ENCODE data around the gene VAPB. TPM values are rescaled to one million over a fixed set of nuclear protein-coding genes. Genes with fewer than 3 reads are reported as not detected.
A peak's percentile ranks its signal among the peaks of the same experiment; 100 is the strongest.

Gene VAPB
- polyA plus RNA-seq, 3 donors = 8.5 to 14.3 (median 10.1) TPM

DNA sequence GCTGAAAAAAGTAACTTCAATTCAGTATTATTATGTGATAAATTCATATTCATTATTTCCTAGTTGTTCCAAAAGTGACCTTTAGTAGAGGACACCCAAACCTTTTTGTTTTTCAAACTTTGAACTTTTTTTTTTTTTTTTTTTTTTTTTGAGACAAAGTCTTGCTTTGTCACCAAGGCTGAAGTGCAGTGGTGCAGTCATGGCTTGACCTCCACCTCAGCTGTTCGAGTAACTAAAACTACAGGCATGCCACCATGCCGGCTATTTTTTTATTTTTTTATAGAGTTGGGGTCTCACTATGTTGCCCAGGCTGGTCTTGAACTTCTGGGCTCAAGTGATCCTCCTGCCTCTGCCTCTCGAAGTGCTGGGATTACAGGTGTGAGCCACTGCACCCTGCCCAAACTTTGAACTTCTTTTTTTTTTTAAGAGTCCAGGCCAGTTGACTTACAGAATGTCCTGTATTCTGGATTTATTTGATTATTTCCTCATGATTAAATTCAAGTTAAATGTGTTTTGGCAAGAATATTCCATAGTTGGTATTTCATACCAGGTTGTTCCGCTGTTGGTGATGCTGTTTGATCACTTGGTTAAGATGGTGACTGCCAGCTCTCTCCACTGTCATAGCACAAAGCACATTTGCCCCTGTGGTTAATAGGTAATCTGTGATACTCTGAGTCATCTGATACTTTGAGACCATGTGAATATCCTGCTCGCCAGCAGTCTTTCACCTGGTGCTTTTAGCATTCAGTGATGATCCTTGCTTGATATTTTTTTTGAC, 48.0 kb downstream of the VAPB start:
- Histone ChIP-seq H2AFZ (ENCODE audit: insufficient read depth, low read depth, low read length, poor library complexity, severe bottlenecking) (no peak overlapping the region), H4K20me1 (ENCODE audit: insufficient read depth, low read length) (peaks cover 74% of the 10 kb centered on the region), H3K27ac (ENCODE audit: low read depth in 1 of 2, low read length in 2 of 2) (no peak overlapping the region), H3K9me3 (replicated peaks in 1 of 2; ENCODE audit: control insufficient read depth in 1 of 2, insufficient read depth in 1 of 2, low read length in 2 of 2) (no peaks in the 10 kb centered on the region), H3K4me3 (replicated peaks in 1 of 3; ENCODE audit: low read depth in 2 of 3, low read length in 3 of 3) (no peak overlapping the region), H3K9ac (ENCODE audit: insufficient read depth, low read length, poor library complexity, severe bottlenecking) (no peak overlapping the region), H3K36me3 (replicated peaks in 1 of 2; ENCODE audit: control insufficient read depth in 1 of 2, insufficient read depth in 2 of 2, low read length in 2 of 2) (peaks cover 27 to 85% of the 10 kb centered on the region in 2 donors), H3K27me3 (ENCODE audit: control insufficient read depth in 2 of 2, insufficient read depth in 2 of 2, low read length in 2 of 2) (no peaks in the 10 kb centered on the region), H3K4me2 (replicated peaks; ENCODE audit: extremely low read depth, low read length, poor library complexity, severe bottlenecking) (no peak overlapping the region), H3K79me2 (ENCODE audit: insufficient read depth, low read length) (peaks cover 54% of the 10 kb centered on the region), H3K4me1 (ENCODE audit: control insufficient read depth in 1 of 2, insufficient read depth in 2 of 2, low read length in 2 of 2) (no peaks in the 10 kb centered on the region)
- Mint-ChIP-seq H3K9me3 (no peaks in the 10 kb centered on the region), H3K27me3 (ENCODE audit: low read depth in 3 of 3) (no peaks in the 10 kb centered on the region), H3K27ac (no peak overlapping the region), H3K36me3 (peaks cover 54 to 70% of the 10 kb centered on the region in 2 donors), H3K4me3 (no peak overlapping the region), H3K4me1 (peaks cover 8% of the 10 kb centered on the region)
- intact Hi-C loops (cut with micrococcal nuclease) = no loop called here
- no peak for DNase-seq
- TF ChIP-seq, protein P1, sequence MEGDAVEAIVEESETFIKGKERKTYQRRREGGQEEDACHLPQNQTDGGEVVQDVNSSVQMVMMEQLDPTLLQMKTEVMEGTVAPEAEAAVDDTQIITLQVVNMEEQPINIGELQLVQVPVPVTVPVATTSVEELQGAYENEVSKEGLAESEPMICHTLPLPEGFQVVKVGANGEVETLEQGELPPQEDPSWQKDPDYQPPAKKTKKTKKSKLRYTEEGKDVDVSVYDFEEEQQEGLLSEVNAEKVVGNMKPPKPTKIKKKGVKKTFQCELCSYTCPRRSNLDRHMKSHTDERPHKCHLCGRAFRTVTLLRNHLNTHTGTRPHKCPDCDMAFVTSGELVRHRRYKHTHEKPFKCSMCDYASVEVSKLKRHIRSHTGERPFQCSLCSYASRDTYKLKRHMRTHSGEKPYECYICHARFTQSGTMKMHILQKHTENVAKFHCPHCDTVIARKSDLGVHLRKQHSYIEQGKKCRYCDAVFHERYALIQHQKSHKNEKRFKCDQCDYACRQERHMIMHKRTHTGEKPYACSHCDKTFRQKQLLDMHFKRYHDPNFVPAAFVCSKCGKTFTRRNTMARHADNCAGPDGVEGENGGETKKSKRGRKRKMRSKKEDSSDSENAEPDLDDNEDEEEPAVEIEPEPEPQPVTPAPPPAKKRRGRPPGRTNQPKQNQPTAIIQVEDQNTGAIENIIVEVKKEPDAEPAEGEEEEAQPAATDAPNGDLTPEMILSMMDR (IDR thresholded peaks at IDR 0.05) = no peak
- WGBS (ENCODE audit: insufficient coverage) = 100% methylated on average over 1 of the region's 5 CpGs

DNA sequence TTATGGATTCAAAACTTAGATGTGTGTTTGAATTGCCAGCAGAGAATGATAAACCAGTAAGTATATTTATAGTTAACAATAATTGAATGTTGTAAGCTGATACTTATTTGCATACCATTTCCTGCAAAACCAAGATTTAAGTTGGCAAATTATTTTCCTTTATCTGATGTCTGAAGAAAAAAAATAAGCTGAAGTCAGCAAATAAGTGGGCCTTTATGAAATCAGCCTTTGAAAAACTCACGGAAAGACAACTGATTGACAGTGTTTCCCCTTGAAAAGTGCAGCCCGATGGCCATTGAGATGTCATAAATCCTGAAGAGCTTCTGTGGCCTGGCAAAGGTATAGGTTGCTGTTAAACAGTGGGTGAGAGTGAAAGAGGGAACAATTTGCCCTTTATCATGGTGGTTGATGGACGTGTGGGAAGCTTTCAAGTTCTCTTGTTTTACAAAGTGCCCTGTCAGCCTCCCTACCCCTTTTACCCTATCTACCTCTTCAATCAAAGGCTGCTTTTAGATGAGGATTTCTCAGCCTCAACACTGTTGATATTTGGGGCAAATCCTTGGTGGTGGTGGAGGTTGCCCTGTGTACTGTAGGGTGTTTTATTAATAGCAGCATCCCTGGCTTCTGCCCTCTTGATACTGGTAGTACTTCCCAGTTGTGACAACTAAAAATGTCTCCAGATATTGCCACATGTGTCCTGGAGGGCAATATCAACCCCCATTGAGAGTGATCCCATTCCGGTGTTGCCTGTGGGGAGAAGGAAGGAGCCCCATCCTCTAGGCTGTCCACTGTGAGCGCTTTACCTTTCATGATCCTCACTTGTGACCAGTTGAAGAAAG, 50.2 kb downstream of the VAPB start:
- no peaks in the 10 kb centered on the region for H3K9me3 Mint-ChIP-seq
- no peaks in the 10 kb centered on the region for H3K4me1 ChIP-seq (ENCODE audit: control insufficient read depth in 1 of 2, insufficient read depth in 2 of 2, low read length in 2 of 2)
- H3K9me3 ChIP-seq (replicated peaks in 1 of 2; ENCODE audit: control insufficient read depth in 1 of 2, insufficient read depth in 1 of 2, low read length in 2 of 2) = no peaks in the 10 kb centered on the region
- no peaks in the 10 kb centered on the region for H3K27me3 Mint-ChIP-seq (ENCODE audit: low read depth in 3 of 3)
- intact Hi-C loops (cut with micrococcal nuclease) = no loop called here
- H3K27ac Mint-ChIP-seq = peak overlapping the region in 3 of 7 donors; percentile 20 to 32 (median 28)
- H3K36me3 Mint-ChIP-seq = peaks cover 62 to 78% of the 10 kb centered on the region in 2 donors
- no peaks in the 10 kb centered on the region for H3K27me3 ChIP-seq (ENCODE audit: control insufficient read depth in 2 of 2, insufficient read depth in 2 of 2, low read length in 2 of 2)
- no peak overlapping the region for H3K4me2 ChIP-seq (replicated peaks; ENCODE audit: extremely low read depth, low read length, poor library complexity, severe bottlenecking)
- H3K4me3 Mint-ChIP-seq = no peak overlapping the region
- peaks cover 64% of the 10 kb centered on the region for H4K20me1 ChIP-seq (ENCODE audit: insufficient read depth, low read length)
- WGBS (ENCODE audit: insufficient coverage) = 86% methylated on average over 2 of the region's 5 CpGs
- H2AFZ ChIP-seq (ENCODE audit: insufficient read depth, low read depth, low read length, poor library complexity, severe bottlenecking) = no peak overlapping the region
- H3K4me3 ChIP-seq (replicated peaks in 1 of 3; ENCODE audit: low read depth in 2 of 3, low read length in 3 of 3) = no peak overlapping the region
- H3K4me1 Mint-ChIP-seq = no peaks in the 10 kb centered on the region
- H3K27ac ChIP-seq (ENCODE audit: low read depth in 1 of 2, low read length in 2 of 2) = no peak overlapping the region
- peaks cover 37 to 92% of the 10 kb centered on the region in 2 donors for H3K36me3 ChIP-seq (replicated peaks in 1 of 2; ENCODE audit: control insufficient read depth in 1 of 2, insufficient read depth in 2 of 2, low read length in 2 of 2)
- no peak for DNase-seq
- TF ChIP-seq, protein P1 (IDR thresholded peaks at IDR 0.05) = no peak
- H3K9ac ChIP-seq (ENCODE audit: insufficient read depth, low read length, poor library complexity, severe bottlenecking) = no peak overlapping the region
- H3K79me2 ChIP-seq (ENCODE audit: insufficient read depth, low read length) = peaks cover 33% of the 10 kb centered on the region

Measured in CD14-positive monocyte (primary cell).